GM15510 (cell line): Measurements from ENCODE around the gene CYTL1.

ENCODE experiments used
- POLR2A ChIP-seq: IDR thresholded peaks from 3 replicates; pipeline ENCODE4 v1.6.1; 2011; ENCODE audit warnings: borderline replicate concordance; ENCODE audit not compliant: insufficient read length; ENCODE audit errors: extremely low read depth

Gene CYTL1

GRCh38 chr4:5020341-5020740 is 1.1 kb upstream of the CYTL1 start:
- TF ChIP-seq POLR2A, result no peak

DNA sequence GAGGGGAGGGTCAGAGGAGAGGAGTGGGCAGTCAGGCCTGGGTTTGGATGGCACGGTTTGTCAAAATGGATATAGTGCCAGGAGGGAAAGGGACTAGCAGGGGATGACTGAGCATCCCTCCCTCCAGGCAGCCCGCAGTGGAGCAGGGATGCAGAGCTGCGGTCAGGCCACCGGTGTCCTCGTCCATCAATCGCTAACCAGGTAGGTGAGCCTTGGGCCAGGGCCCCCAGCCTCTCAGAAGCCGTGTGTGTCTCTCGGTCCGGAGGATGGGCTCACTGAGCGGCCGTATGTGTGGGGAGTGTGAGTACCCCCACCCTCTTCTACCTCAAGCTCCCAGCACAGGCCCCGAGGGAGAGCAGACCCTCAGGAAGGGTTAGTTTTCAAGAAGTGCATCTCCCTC is 538 bp upstream of the CYTL1 start:
- TF ChIP-seq POLR2A, result no peak

DNA sequence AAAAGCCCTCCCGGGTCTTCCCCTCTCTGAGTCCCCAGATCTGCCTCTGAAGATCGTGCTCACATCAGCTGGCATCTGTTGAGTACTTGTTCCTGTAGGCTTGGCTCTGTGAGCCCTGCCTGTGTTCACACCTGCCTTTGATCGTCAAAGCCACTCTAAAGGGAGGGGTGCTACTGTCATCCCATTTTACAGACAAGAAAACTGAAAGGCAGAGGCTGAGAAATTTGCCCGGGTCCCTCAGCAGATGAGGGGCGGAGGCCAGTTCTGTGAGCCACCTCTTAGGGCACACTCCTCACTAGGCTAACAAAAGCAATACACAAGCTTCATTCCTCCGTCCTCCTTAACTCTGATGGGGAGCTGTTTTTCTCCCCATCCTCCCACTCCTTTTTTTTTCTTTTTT is 655 bp downstream of the CYTL1 start:
- TF ChIP-seq POLR2A, result no peak

- TF ChIP-seq POLR2A, result no peak
Observed at GRCh38 chr4:5018096-5018495, 1.2 kb downstream of the CYTL1 start.

DNA sequence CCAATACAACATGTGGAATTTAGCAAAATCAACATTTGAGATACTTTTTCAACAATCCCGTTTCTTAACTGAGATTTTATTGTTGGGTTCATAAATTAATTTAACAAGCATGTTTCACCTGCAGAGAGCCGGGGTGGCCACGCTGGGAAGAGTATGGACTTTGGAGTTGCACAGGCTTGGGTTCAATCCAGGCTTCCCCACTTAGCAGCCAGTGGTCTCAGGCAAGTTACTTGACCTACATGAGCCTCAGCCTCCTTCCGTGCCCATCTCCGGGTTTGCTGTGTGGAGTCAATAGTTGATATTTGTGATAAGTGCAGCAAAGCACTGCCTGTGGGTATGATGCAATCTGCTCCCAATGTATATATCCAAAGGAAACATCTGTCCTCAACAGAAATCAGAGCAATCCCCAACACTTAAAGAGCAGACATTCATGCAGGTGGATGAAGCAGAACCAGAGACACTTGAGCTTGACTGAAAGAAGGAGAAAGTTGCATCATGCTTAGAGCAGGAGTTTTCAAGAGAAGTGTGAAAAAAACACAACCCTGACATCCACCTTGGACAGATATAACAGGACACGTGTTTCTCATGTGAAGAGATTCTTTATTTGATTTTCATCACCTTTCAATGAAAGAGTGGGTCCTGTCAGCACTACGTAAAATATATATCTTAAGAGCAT is 5.1 kb downstream of the CYTL1 start:
- no peak for TF ChIP-seq POLR2A

- TF ChIP-seq POLR2A, result no peak
Observed at GRCh38 chr4:5012958-5013357, 6.3 kb downstream of the CYTL1 start.

- no peak for TF ChIP-seq POLR2A
Observed at GRCh38 chr4:5012244-5012898, 6.9 kb downstream of the CYTL1 start.

DNA sequence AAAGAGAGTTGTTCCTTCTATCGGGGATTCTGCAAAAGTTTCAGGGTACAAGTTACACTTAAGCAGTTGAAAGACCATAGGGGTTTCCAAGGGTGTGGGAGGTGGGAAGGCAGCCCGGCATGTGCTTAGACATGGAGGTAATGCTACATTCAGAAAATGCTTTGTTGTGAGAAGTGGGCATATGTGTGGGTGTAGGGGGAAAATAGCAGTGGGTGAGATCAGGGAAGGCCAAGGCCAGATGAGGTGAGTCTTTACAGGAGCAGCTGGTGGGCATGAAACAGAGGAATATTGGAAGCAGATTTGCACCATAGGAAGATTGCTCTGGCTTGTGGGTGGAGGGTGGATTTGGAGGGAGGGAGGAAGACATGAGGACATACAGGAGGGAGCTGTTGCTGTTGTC is 8.3 kb downstream of the CYTL1 start:
- TF ChIP-seq POLR2A, result no peak

- TF ChIP-seq POLR2A, result no peak
Observed at GRCh38 chr4:5009796-5010195, 9.5 kb downstream of the CYTL1 start.

DNA sequence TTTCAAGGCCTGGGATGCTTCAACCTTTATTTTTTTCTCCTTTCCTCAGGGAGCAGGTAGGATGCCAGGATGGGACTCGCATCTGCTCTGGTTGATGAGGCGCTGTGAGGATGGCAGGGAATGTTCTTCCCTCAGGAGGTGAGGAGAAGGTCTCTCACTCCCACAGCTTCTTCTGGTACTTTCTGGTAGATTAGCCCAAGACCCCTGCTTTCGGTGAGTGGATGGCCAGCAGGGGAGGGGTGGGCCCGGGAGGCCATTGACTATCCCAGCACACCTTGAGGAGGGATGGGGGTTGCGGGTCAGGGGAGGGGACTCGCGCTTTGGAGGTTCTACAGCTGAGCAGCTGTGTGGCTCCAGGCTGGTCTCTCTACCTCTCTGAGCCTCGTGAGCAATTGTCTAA is 14.8 kb downstream of the CYTL1 start:
- no peak for TF ChIP-seq POLR2A

DNA sequence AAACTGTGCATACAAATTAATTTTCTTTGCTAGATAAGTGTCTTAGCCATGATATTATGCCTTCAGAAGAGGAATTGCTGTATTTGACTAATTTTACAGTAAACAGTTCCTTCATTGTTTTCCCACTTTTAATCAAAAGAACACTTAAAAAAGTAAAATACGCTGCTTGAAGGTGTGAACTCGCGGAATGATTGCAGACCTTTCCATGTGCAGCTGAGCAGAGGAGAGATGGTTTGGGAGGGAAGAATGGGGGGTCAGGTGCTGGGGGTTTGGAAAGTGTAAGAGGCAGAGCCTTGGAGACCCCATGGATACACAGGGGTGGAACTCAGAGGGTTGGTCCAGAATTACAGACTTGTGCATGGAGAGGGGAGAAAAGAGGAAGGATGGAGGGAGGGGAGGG is 15.3 kb downstream of the CYTL1 start:
- no peak for TF ChIP-seq POLR2A

GRCh38 chr4:5003372-5003857 is 15.8 kb downstream of the CYTL1 start:
- no peak for TF ChIP-seq POLR2A

- TF ChIP-seq POLR2A, result no peak
Observed at GRCh38 chr4:4995908-4996265, 23.4 kb downstream of the CYTL1 start.

- TF ChIP-seq POLR2A, result no peak
Observed at GRCh38 chr4:4995103-4995907, 24.0 kb downstream of the CYTL1 start.

DNA sequence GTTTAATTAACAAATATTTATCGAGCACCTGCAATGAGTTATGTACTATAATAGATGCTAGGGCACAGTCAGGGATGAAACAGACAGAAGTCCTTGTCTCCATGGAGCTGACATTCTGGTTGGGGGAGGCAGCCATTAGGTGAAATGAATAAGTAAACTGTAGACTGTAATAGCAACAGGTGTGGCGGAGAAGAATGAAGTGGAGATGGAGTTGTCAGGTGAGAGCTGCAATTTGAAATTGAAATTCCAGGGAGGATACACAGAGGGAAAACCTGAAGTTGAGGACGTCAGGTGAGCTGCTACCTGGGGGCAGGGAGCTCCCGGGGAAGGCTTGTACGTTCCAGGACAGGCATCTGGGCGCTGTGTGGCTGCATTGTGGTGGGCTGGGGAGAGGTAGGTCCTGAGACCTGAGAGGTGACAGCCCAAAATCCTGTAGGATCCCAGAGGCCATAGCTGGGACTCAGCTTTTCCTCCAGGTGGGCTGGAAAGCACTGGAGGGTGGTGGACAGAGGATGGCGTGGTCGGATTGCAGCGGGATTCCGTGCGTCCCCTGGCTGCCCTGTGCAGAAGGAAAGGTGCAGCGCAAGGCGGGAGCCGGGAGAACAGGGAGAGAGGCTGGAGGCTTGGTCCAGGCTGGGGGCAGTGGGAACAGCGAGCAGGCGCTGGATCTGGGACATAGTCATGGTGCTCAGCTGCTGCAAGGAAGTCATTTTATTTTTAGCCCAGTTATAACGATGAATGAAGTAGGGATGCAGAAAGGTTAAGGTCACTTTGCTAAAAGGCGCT is 24.8 kb downstream of the CYTL1 start:
- no peak for TF ChIP-seq POLR2A
